ENCODE measurements around the gene MAGEF1. TPM values are rescaled to one million over a fixed set of nuclear protein-coding genes. Genes with fewer than 3 reads are reported as not detected.
A peak's percentile ranks its signal among the peaks of the same experiment; 100 is the strongest.

MAGEF1 gene
- 10 to 100 TPM; 23.7 to 24.0 TPM for total RNA-seq
- polyA plus RNA-seq = 10 to 100 TPM; 28.5 to 47.5 (median 34.9) TPM
- total RNA-seq = 7.4 to 27.8 (median 22.0) reads per million in 6 experiments

GRCh38 chr3:184711493-184712247, at the start of gene MAGEF1:
TSS of gene MAGEF1 (minus strand) at chr3:184712064. CDS start at chr3:184711821, 243 bp downstream.
- peak within 1 kb of the TSS; percentile 84 to 96 (median 93) for H3K27ac Mint-ChIP-seq
- no peaks in the 10 kb centered on the region for H3K9me3 Mint-ChIP-seq
- peaks cover 0 to 15% (median 6%) of the 10 kb centered on the region in 3 donors for H3K36me3 Mint-ChIP-seq
- peaks cover 22 to 34% (median 28%) of the 10 kb centered on the region in 4 donors for H3K4me1 Mint-ChIP-seq
- DNase-seq (peak; percentile 61 to 88 (median 70)), ATAC-seq (peak; percentile 83 to 84)
- H3K4me3 Mint-ChIP-seq = peak within 1 kb of the TSS; percentile 85 to 98 (median 94)
- POLR2A ChIA-PET = interaction anchor here (1.0 to 1.9 kb wide), 5 partner anchors 16 to 187 kb away, joined by 3 to 9 read pairs (median 4); partner anchors contain the start of genes EPHB3 and VPS8
- no peaks in the 10 kb centered on the region for H3K27me3 Mint-ChIP-seq

- H3K27me3 Mint-ChIP-seq = peaks cover under 1 to 8% (median 1%) of the 10 kb centered on the region in 5 donors
- POLR2A ChIA-PET = no interaction called here
- H3K27ac Mint-ChIP-seq = no peak overlapping the region
Observed at GRCh38 chr3:184761075-184761841, 49.4 kb upstream of the MAGEF1 start.

GRCh38 chr3:184760337-184761074, 48.6 kb upstream of the MAGEF1 start:
- no peaks in the 10 kb centered on the region for H3K9me3 Mint-ChIP-seq
- H3K4me3 Mint-ChIP-seq = no peak overlapping the region
- H3K36me3 Mint-ChIP-seq = no peaks in the 10 kb centered on the region
- H3K27ac Mint-ChIP-seq = no peak overlapping the region
- no peak for DNase-seq
- peaks cover 0 to 8% (median 1%) of the 10 kb centered on the region in 5 donors for H3K27me3 Mint-ChIP-seq
- POLR2A ChIA-PET = no interaction called here
- H3K4me1 Mint-ChIP-seq = peaks cover 0 to 13% (median 2%) of the 10 kb centered on the region in 4 donors
- ATAC-seq = no peak

More at GRCh38 chr3:184761075-184761841, 49.4 kb upstream of the MAGEF1 start:
- H3K4me1 Mint-ChIP-seq = peaks cover 0 to 18% (median 2%) of the 10 kb centered on the region in 4 donors
- no peak for DNase-seq
- no peaks in the 10 kb centered on the region for H3K9me3 Mint-ChIP-seq
- no peaks in the 10 kb centered on the region for H3K36me3 Mint-ChIP-seq
- no peak overlapping the region for H3K4me3 Mint-ChIP-seq
- ATAC-seq = no peak

- no peak overlapping the region for H3K4me3 Mint-ChIP-seq
- POLR2A ChIA-PET = no interaction called here
- H3K27me3 Mint-ChIP-seq = peaks cover 0 to 8% (median 1%) of the 10 kb centered on the region in 5 donors
- no peak for DNase-seq
- no peaks in the 10 kb centered on the region for H3K9me3 Mint-ChIP-seq
- ATAC-seq = no peak
- no peaks in the 10 kb centered on the region for H3K36me3 Mint-ChIP-seq
- peaks cover 0 to 8% (median 2%) of the 10 kb centered on the region in 4 donors for H3K4me1 Mint-ChIP-seq
- peak overlapping the region in 1 of 10 donors; percentile 27 for H3K27ac Mint-ChIP-seq
Observed at GRCh38 chr3:184759666-184760200, 47.9 kb upstream of the MAGEF1 start.

GRCh38 chr3:184758056-184758455, 46.2 kb upstream of the MAGEF1 start:
- H3K4me1 Mint-ChIP-seq = peaks cover 0 to 8% (median 2%) of the 10 kb centered on the region in 4 donors
- peaks cover 0 to 2% (median 0%) of the 10 kb centered on the region in 5 donors for H3K27me3 Mint-ChIP-seq
- ATAC-seq (no peak), DNase-seq (no peak)
- H3K36me3 Mint-ChIP-seq = no peaks in the 10 kb centered on the region
- POLR2A ChIA-PET = no interaction called here
- H3K27ac Mint-ChIP-seq = peak overlapping the region in 1 of 10 donors; percentile 28
- no peaks in the 10 kb centered on the region for H3K9me3 Mint-ChIP-seq
- H3K4me3 Mint-ChIP-seq = no peak overlapping the region

GRCh38 chr3:184757022-184757651, 45.3 kb upstream of the MAGEF1 start:
- peaks cover 0 to 8% (median 4%) of the 10 kb centered on the region in 4 donors for H3K4me1 Mint-ChIP-seq
- H3K4me3 Mint-ChIP-seq = peak overlapping the region in 2 of 10 donors; percentile 2 to 59
- peaks cover 0 to 2% (median 0%) of the 10 kb centered on the region in 5 donors for H3K27me3 Mint-ChIP-seq
- no peaks in the 10 kb centered on the region for H3K36me3 Mint-ChIP-seq
- no peaks in the 10 kb centered on the region for H3K9me3 Mint-ChIP-seq
- POLR2A ChIA-PET = no interaction called here
- ATAC-seq (no peak), DNase-seq (no peak)
- H3K27ac Mint-ChIP-seq = peak overlapping the region in 4 of 10 donors; percentile 22 to 50 (median 36)

GRCh38 chr3:184756151-184757021, 44.5 kb upstream of the MAGEF1 start:
- ATAC-seq (no peak), DNase-seq (no peak)
- POLR2A ChIA-PET = no interaction called here
- H3K27me3 Mint-ChIP-seq = peaks cover 0 to 2% (median 0%) of the 10 kb centered on the region in 5 donors
- peaks cover 0 to 8% (median 4%) of the 10 kb centered on the region in 4 donors for H3K4me1 Mint-ChIP-seq
- H3K27ac Mint-ChIP-seq = peak overlapping the region in 5 of 10 donors; percentile 9 to 43 (median 29)
- H3K36me3 Mint-ChIP-seq = no peaks in the 10 kb centered on the region
- H3K9me3 Mint-ChIP-seq = no peaks in the 10 kb centered on the region
- H3K4me3 Mint-ChIP-seq = peak overlapping the region in 1 of 10 donors; percentile 2

GRCh38 chr3:184755315-184755731, 43.5 kb upstream of the MAGEF1 start:
- H3K27ac Mint-ChIP-seq = no peak overlapping the region
- H3K27me3 Mint-ChIP-seq = peaks cover 0 to 2% (median 0%) of the 10 kb centered on the region in 5 donors
- H3K36me3 Mint-ChIP-seq = no peaks in the 10 kb centered on the region
- H3K9me3 Mint-ChIP-seq = no peaks in the 10 kb centered on the region
- H3K4me3 Mint-ChIP-seq = no peak overlapping the region
- no peak for ATAC-seq
- no peak for DNase-seq
- POLR2A ChIA-PET = no interaction called here
- peaks cover 0 to 8% (median 4%) of the 10 kb centered on the region in 4 donors for H3K4me1 Mint-ChIP-seq

GRCh38 chr3:184752361-184752760, 40.5 kb upstream of the MAGEF1 start:
- Mint-ChIP-seq H3K27me3 (peaks cover 1 to 18% (median 11%) of the 10 kb centered on the region in 5 donors), H3K4me1 (peaks cover 0 to 10% (median 4%) of the 10 kb centered on the region in 4 donors), H3K9me3 (no peaks in the 10 kb centered on the region), H3K4me3 (no peak overlapping the region), H3K36me3 (no peaks in the 10 kb centered on the region), H3K27ac (no peak overlapping the region)
- DNase-seq = no peak
- POLR2A ChIA-PET = no interaction called here
- no peak for ATAC-seq

- no peaks in the 10 kb centered on the region for H3K9me3 Mint-ChIP-seq
- POLR2A ChIA-PET = no interaction called here
- no peaks in the 10 kb centered on the region for H3K36me3 Mint-ChIP-seq
- H3K27ac Mint-ChIP-seq = no peak overlapping the region
- peaks cover 0 to 4% (median 2%) of the 10 kb centered on the region in 4 donors for H3K4me1 Mint-ChIP-seq
- no peak overlapping the region for H3K4me3 Mint-ChIP-seq
- peaks cover 1 to 18% (median 11%) of the 10 kb centered on the region in 5 donors for H3K27me3 Mint-ChIP-seq
- DNase-seq (no peak), ATAC-seq (no peak)
Observed at GRCh38 chr3:184751204-184752040, 39.6 kb upstream of the MAGEF1 start.

All from naive thymus-derived CD8-positive, alpha-beta T cell (primary cell).